Vagina (tissue), 2 donors: Measurements from ENCODE around the gene RFX5. TPM values are rescaled to one million over a fixed set of nuclear protein-coding genes. Genes with fewer than 3 reads are reported as not detected.

Experiments
- DNase-seq, 2 donors: peaks; one replicate each; pipeline ENCODE4 v3.0.0-alpha.2; 2017; ENCODE audit errors: extremely low spot score in 2 of 2
- H3K27ac ChIP-seq: fragments of 200-600 bp; sonication (generic); one replicate; pipeline ENCODE4 v1.5.1; 2019
- H3K27me3 ChIP-seq: fragments of 200-600 bp; sonication (generic); one replicate; pipeline ENCODE4 v1.5.1; 2019
- H3K36me3 ChIP-seq, 2 donors: fragments of 200-600 bp; sonication (generic); one replicate each; pipeline ENCODE4 v1.5.1; 2017 to 2019
- H3K4me1 ChIP-seq: fragments of 200-600 bp; sonication (generic); one replicate; pipeline ENCODE4 v1.5.1; 2019
- H3K4me3 ChIP-seq, 2 donors: fragments of 200-600 bp; sonication (generic); 1 replicate in 1 of 2; 2 replicates in 1 of 2; pipeline ENCODE4 v1.5.1; 2016 to 2019
- H3K9me3 ChIP-seq: fragments of 200-600 bp; sonication (generic); one replicate; pipeline ENCODE4 v1.5.1; 2019
- CTCF ChIP-seq, 3 experiments: fragments of 450-650 bp in 2 of 3; fragments of 200-600 bp in 1 of 3; sonication (generic) in 1 of 3; IDR thresholded peaks; one replicate each; pipeline ENCODE4 v1.5.1; 2017 to 2019; ENCODE audit warnings: antibody characterized with exemption in 3 of 3, mild to moderate bottlenecking in 2 of 3, moderate library complexity in 2 of 3
- POLR2A ChIP-seq, 2 donors: fragments of 450-650 bp; IDR thresholded peaks; one replicate each; pipeline ENCODE4 v1.6.1; 2017; ENCODE audit warnings: antibody characterized with exemption in 2 of 2, mild to moderate bottlenecking in 2 of 2, moderate library complexity in 2 of 2
- POLR2AphosphoS5 ChIP-seq, 2 donors: sonication (generic); formaldehyde crosslinking; IDR thresholded peaks; one replicate each; pipeline ENCODE4 v1.9.0; 2017; ENCODE audit warnings: antibody characterized with exemption in 2 of 2, mild to moderate bottlenecking in 2 of 2, low read depth in 1 of 2; ENCODE audit not compliant: insufficient read depth in 1 of 2
- intact Hi-C: fragments of 100-400 bp; cut with DNase I; formaldehyde crosslinking; loops from one replicate; pipeline ENCODE4 v1.15.1; 2023
- small RNA-seq: library from RNA; depleted of rRNA; stranded (forward); fragments of <200 nt; gene quantifications from one replicate; pipeline ENCODE3, GENCODE V24; 2016
- total RNA-seq: library from RNA; depleted of rRNA; stranded (reverse); fragments of >200 nt; gene quantifications from one replicate; pipeline ENCODE4 v1.2.3, GENCODE V29; 2016

Gene RFX5
- total RNA-seq, 1 donor from 2014 or later = 13.0 TPM

DNA sequence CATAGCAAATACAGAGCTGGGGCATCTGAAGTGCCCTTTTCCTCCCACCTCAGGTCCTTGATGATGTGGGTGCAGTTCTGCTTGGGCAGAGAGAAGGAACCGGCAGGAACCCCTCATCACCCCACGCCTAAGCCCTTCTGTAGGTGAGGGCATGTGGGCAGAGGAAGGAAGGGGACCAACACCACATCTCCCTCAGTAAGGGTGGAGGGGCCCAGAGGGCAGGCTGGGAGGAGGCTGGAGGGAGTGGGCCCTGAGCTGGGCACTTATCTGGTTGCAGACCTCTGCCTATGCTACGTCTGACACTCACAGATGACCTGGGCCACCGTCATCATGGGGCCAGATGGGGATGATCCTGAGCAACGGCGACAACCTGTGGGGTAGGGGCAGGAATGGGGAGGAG lies 54.0 kb downstream of the RFX5 start:
- no peak for DNase-seq
- H3K4me3 ChIP-seq = no peak overlapping the region
- no peaks in the 10 kb centered on the region for H3K4me1 ChIP-seq
- no peaks in the 10 kb centered on the region for H3K9me3 ChIP-seq
- no peak for TF ChIP-seq CTCF (IDR thresholded peaks at IDR 0.05)
- TF ChIP-seq POLR2A (IDR thresholded peaks at IDR 0.05) = no peak
- no peak for TF ChIP-seq POLR2AphosphoS5 (IDR thresholded peaks at IDR 0.05; ENCODE audit: insufficient read depth in 1 of 2, low read depth in 1 of 2)
- no peak overlapping the region for H3K27ac ChIP-seq
- intact Hi-C loops = no loop called here
- H3K27me3 ChIP-seq = no peaks in the 10 kb centered on the region
- H3K36me3 ChIP-seq = peaks cover 14 to 85% of the 10 kb centered on the region in 2 donors

GRCh38 chr1:151292207-151293030 lies 54.6 kb downstream of the RFX5 start:
- H3K36me3 ChIP-seq = peaks cover 8 to 85% of the 10 kb centered on the region in 2 donors
- intact Hi-C loops = no loop called here

GRCh38 chr1:151290709-151291303 lies 56.2 kb downstream of the RFX5 start:
- no peak overlapping the region for H3K4me3 ChIP-seq
- no peaks in the 10 kb centered on the region for H3K27me3 ChIP-seq
- no peak overlapping the region for H3K27ac ChIP-seq
- intact Hi-C loops = no loop called here
- no peak for DNase-seq
- TF ChIP-seq CTCF (IDR thresholded peaks at IDR 0.05) = no peak
- no peak for TF ChIP-seq POLR2A (IDR thresholded peaks at IDR 0.05)
- TF ChIP-seq POLR2AphosphoS5 (IDR thresholded peaks at IDR 0.05; ENCODE audit: insufficient read depth in 1 of 2, low read depth in 1 of 2) = no peak
- no peaks in the 10 kb centered on the region for H3K9me3 ChIP-seq
- no peaks in the 10 kb centered on the region for H3K4me1 ChIP-seq
- peaks cover 8 to 84% of the 10 kb centered on the region in 2 donors for H3K36me3 ChIP-seq

More at GRCh38 chr1:151292207-151293030, 54.6 kb downstream of the RFX5 start:
- DNase-seq = no peak
- Histone ChIP-seq H3K4me3 (no peak overlapping the region), H3K27me3 (no peaks in the 10 kb centered on the region), H3K4me1 (no peaks in the 10 kb centered on the region), H3K9me3 (no peaks in the 10 kb centered on the region), H3K27ac (no peak overlapping the region)
- no peak for TF ChIP-seq POLR2AphosphoS5 (IDR thresholded peaks at IDR 0.05; ENCODE audit: insufficient read depth in 1 of 2, low read depth in 1 of 2)
- TF ChIP-seq CTCF (IDR thresholded peaks at IDR 0.05) = no peak
- no peak for TF ChIP-seq POLR2A (IDR thresholded peaks at IDR 0.05)

Small RNAs within 50 kb of the gene (small RNA-seq; reads per million reads assigned to genes)
- gene RN7SL444P = not detected

Other genes with a start within 250 kb of the RFX5 start
- 10.1 TPM for gene SEMA6C, start 200.6 kb downstream of the RFX5 start, total RNA-seq
- gene TNFAIP8L2, start 190.6 kb downstream of the RFX5 start, total RNA-seq = 7.6 TPM
- gene LYSMD1, start 181.3 kb downstream of the RFX5 start, total RNA-seq = 21.1 TPM
- gene SCNM1, start 181.1 kb downstream of the RFX5 start, total RNA-seq = 22.1 TPM
- gene TMOD4, start 171.3 kb downstream of the RFX5 start, total RNA-seq = 2.2 TPM
- gene VPS72, start 157.1 kb downstream of the RFX5 start, total RNA-seq = 17.2 TPM
- gene PIP5K1A, start 148.7 kb downstream of the RFX5 start, total RNA-seq = 80.3 TPM
- 118 TPM for gene PSMD4, start 92.5 kb downstream of the RFX5 start, total RNA-seq
- gene ZNF687, start 65.0 kb downstream of the RFX5 start, total RNA-seq = 26.8 TPM
- gene PI4KB, start 19.8 kb downstream of the RFX5 start, total RNA-seq = 69.0 TPM
- gene SELENBP1, start 25.5 kb upstream of the RFX5 start, total RNA-seq = 30.9 TPM
- 292 TPM for gene PSMB4, start 52.3 kb upstream of the RFX5 start, total RNA-seq
- 60.6 TPM for gene POGZ, start 112.2 kb upstream of the RFX5 start, total RNA-seq
- 13.0 TPM for gene CGN, start 164.1 kb upstream of the RFX5 start, total RNA-seq
- gene TUFT1, start 193.1 kb upstream of the RFX5 start, total RNA-seq = 16.0 TPM